ENCODE measurements around the gene EVC.
A peak's percentile ranks its signal among the peaks of the same experiment; 100 is the strongest.

EVC gene

DNA sequence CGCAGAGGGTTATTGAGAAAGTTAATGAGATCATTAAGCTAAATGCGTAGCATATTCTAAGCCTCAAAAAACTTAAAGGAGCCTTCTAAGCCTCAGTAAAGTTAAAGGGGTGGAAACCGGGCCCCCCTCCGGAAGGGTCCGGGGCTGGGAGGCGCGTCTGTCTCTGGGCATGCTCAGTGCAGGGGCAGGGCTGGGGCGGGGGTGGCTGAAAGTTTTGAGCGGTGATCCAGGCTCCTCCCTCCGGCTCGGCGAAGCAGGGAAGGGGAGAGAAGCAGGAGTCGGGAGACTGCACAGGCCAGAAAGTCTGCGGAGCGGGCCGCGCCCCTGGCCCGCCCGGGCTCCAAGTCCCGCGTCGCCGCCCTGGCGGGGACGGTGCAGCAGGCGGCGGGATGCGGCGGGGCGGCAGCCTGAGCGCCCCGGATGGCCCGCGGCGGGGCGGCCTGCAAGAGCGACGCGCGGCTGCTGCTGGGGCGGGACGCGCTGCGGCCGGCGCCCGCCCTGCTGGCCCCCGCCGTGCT lies at the start of gene EVC:
Gene EVC (plus strand): TSS at position 241 of the 518 bp plus-strand sequence. CDS start 180 bp downstream, at position 421.
- peak; percentile 31 for DNase-seq

DNA sequence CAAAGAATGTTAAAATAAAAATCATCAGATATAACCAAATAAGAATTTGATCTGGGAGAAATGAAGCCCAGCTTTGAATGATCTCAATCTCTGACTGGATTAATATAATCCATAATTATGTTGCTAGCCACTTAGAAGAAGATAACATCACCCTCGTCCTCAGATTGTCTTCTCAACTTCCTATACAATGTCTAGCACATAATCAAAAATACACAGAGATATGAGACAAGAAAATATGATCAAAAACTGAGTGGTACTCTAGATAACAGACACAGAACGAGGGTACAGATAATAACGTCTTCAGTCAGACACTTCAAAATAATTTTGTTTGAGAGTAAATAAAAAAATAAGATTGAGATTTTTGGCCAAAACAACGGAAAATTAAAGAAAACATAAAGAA lies 49.8 kb upstream of the EVC start:
- no peak for DNase-seq

DNA sequence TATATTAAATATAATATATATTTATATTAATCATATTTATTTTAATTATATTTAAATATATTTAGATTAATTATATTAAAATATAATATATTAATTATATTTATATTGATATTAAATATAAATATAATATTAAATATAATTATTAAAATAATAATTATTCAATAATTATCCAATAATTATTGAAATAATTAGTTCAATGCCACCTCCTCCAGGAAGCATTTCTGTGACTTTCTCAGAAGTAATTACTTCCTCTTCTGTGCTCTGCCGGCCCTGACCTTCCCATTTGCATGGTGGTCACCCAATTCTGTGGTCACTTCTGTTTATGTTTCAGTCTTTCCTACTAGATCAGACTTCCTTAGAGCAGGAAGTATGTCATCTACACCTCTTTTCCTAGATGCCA lies 48.4 kb upstream of the EVC start:
- DNase-seq: no peak

DNA sequence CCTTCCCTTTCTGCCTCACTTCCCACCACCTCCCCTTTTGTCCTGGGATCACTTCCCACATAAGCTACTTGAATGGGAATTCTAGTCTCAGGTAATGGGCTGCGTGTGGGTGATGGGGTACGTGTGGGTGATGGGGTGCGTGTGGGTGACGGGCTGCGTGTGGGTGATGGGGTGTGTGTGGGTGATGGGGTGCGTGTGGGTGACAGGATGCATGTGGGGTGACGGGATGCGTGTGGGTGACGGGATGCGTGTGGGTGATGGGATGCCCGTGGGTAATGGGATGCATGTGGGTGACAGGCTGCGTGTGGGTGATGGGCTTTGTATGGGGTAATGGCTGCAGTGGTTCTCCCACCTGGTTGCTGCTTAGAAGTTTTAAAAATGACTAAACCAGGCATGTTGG lies 46.2 kb upstream of the EVC start:
- no peak for DNase-seq

DNA sequence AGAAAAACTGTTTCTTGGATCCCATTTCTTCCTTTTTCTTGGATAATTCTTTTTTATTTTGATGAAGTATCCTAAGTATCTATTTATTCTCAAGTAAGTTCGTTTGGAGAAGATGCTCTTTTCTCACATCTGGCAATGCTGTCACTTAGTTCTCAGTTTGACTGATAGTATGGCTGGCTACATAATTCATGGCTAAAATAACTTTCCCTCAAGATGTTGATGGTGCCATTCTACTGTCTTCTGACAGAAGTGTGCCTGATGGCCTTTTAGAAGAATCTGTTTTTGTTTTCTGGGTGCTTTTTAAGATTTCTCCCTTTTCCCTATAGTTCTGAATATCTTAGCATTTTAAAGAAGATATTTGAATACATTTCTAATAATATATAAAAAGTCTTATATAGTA lies 44.3 kb upstream of the EVC start:
- DNase-seq: no peak

DNA sequence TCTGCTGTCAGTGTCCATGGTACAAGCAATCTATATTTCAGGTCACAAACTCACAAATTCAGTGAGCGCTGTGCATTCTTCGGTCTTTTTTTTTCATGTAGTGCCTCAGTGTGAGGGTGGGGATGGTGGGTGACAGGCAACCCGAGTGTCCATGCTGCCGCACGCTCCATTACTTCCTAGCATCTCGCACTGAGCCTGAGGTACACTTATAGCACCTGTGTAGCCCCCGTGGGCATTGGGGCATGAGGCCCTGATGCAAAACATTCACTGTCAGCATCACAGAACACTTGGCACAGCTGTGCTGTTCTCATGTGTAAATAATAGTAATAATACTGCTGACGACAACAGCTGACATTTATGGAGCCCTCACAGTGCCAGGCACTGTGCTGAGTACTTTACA lies 34.2 kb upstream of the EVC start:
- DNase-seq: no peak

DNA sequence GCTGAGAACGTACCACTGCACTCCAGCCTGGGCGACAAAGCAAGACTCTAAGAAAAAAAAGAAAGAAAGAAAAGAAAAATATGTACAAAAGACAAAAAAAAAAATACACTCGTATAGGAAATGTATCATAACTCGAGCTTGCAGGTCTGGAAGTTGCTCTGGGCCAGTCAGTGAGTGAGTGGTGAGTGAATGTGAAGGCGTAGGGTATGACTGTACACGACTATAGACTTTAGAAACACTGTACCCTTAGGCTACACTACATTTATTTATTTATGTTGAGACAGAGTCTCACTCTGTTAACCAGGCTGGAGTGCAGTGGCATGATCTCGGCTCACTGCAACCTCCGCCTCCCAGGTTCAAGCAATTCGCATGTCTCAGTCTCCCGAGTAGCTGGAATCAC lies 32.0 kb upstream of the EVC start:
- no peak for DNase-seq

DNA sequence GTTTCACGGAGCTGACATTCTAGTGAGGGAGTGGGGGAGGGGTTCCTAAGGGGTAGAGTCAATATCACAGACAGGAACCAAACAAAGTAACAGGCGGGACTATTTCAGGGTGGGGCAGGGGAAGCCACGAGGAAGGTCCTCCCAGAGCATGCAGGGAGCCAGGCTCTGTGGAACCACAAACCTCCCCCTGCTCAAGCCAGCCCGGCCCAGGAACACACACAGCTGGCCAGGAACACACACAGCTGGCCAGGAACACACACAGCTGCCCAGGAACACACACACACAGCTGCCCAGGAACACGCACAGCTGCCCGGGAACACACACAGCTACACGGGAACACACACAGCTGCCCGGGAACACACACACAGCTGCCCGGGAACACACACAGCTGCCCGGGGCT lies 27.4 kb upstream of the EVC start:
- DNase-seq: no peak

DNA sequence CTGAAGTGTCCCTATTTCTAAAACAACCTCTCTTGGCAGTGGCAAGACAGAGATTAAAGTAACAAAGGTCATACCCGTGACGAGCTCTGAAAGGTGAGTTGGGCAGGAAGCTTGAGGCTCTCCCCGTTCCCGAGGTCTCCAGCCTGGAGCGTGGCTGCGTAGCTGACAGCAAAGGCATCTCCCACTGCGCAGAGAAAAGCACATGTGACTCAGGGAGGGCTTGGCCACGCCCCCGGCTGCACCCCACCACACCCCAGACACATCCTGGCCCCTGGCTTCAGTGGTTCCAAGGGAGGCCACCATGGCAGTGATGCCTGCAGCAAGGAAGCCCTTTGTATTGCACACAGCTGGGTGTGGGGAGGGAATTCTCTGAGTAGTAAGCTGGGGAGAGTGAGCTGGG lies 25.7 kb upstream of the EVC start:
- no peak for DNase-seq

DNA sequence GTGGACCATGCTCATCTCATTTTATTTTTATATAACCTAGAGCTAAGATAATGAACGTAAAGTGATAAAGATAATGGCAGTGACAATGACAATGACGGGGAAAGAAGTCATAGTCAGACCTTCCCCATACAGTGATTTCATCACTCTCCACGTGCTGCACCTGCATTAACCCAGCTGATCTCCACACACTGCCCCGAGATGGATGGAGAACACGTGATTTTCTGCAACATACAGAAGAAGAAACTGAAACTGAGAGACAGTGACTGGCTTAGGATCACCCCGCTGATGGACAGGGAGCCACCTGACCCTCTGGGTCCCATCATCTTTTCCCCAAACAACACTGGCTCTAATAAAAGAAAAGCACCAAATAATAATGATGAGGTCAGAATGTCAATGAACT lies 24.7 kb upstream of the EVC start:
- DNase-seq: no peak

DNA sequence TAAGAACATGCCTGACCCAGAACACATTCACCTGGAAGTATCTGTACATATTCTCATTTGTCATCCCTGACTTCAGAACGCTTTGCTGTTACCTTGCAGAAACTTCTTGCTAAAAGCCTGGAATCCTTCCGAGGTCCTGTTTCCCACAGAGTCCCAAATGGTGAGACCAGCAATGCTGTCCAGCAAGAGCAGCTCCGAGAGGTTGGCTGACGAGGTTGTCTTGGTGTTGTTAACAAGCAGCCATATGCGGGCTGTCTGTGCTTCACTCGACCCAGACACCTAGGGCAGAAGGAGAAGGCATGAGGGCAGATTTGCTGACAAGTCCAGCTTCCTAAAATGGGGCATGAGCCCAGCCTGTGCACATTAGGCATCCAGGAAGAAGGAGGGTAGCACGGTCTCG lies 21.9 kb upstream of the EVC start:
- no peak for DNase-seq

DNA sequence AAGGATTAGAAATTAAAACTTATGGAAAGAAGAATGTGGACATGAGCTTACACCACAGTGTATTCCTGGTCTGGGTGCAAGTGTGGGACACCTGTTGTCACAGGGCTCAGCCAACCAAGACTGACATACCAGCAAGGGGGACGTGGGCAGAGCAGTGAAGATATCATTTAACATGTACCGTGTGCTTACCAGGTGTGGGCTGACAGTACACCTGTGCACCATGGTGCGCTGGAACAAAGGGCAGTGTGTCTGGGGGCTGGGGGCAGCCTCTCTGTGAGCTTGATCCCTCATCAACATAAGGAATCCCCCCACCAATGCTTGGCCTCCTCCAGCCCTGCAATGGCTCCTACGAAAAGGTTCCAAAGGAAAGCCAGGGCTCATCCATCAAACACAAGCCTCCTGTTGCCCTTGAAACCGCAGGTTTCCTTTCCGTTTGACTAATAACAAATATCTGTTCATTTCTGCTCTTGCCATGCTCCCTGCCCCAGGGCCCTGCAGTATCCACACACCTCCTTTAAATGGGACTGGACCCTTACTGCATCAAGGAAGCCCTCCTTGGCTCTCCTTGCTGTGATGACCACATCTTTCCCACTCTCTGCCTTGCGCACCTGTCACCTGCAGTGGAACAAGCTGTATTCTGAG lies 19.4 kb upstream of the EVC start:
- no peak for DNase-seq

DNA sequence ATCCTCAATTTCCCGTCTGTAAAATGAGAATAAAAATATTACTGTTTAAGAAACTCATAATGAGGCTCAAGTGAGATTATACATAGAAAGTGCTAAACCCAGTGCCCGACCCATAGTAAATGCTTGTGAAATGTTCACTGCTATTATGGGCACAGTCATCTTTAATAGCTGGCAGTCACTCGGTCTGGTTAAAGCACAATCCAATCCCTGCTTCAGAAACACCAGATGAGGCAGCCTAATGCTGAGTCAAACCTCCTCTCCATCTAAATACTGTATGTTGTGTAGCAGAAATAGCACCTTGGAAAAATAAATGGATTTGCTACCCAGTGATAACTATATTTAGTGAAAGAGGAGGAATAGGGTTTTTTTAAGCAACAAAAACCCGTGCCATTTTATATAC lies 17.1 kb upstream of the EVC start:
- DNase-seq: no peak

DNA sequence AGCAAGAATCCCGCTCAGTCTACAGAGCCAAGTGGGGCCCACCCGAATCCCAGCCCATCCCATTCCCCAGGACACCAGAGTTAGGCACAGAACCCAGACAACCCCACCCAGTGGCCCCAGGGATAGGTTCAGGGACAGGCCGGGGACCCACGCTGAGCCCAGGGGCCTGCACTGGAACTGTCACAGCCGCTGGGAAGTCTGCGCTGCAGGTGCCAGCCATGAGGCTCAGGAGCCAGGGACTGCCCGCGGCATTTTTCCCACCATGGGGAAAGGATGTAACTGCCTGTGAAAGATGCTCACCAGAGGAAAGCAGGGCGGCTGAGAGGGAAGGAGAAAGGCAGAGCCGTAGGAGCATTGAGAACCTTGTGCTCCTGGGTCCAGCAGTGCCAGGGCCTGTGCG lies 14.7 kb upstream of the EVC start:
- no peak for DNase-seq

DNA sequence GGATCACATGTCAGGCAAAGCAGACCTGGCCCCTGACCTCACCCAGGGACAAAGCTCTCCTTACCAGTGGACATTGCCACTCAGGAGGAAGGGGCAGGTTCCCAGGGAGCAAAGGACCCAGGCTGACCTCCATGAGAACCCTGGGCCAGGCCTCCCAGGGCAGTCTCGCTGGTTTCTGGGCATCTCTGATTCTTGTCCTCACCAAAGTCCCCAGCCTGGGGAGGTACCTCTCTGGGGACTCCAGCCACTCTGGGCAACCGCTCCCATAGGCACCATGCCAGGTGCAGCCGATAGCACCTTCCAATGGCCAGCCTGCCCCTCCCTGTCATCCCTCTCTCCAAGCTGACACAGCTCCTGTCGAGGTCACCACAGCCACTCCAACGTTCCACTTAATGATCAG lies 10.5 kb upstream of the EVC start:
- DNase-seq: no peak

DNA sequence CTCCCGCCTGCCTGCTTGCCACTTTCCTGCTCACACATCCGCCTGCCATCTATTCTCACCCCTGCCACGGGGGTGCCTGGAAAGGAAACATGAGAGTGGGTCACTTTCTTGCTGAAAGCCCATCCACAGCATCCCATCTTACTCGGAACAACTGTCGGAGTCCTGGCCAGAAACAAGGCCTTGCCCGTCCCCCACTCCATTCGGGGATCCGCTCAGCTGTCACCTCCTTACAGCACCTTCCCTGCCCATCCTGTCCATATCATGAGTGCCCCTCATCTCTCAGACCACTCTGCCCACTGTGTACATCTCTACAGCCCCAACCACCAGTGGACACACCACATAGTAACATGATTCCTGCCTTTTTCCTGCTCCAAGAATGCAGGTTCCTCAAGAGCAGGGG lies 9.0 kb upstream of the EVC start:
- no peak for DNase-seq

DNA sequence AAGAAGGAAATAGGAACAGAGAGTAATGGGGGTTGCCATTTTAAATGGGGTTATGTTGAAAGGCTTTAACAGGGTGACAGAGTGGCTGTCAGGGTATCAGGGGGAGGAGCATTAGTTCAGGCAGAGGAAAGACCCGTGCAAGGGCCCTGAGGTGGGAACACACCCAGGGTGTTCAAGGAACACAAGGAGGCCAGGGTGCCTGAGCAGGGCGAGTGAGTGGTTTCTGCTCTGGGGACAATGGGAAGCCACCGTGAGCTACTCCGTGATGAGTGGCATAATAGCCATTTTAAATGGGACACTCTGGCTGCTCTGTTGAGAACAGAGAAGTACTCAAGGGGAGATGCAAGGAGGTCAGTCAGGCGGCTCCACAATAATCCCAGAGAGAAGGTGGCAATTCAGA lies 7.2 kb upstream of the EVC start:
- DNase-seq: no peak

DNA sequence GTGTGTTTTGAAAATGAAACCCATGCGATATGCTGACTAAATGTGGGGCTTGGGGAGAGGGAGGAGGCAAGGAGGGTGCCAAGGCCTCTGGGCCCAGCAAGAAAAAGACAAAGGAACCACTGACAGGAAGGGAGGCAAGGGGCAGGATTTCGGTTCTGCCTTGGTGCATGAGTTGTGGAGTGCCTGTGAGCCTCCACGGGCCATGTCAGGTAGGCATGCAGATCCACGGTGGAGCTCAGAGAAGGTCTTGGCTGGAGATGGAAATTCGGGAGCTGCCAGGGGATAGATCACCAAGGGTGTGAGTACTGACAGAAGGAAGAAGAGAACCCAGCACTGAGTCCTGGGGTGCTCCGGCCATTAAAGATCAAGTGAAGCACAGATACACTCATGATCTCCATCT lies 6.7 kb upstream of the EVC start:
- DNase-seq: no peak

DNA sequence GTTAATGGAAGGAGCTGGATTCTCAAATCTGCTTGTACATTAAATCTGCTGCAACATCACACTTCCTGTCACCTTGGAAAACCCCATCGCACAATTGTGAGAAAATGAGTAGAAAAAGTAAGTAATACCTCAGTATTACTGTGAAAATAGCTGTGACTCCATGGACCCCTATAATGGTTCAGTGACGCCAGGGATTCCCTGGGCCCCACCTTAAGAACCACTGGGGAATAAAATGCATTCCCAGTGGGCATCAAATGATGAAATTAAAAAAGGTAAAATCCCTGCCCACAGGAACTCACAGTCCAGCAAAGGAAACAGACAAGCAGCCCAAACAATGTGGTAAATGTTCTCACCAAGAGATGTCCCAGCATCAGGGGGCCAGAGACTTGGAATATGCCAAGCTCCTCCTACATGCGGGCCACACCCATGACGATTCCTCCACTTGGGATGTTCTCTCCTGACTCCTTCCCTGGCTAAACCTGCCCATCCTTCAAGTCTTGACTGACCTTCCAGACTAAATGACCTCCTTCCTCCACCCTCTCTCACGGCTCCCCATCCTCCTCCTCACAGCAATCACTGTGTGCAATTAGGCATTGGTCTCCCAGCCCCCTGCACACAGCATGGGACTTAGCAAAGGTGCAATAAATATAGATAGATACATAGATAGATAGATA lies 5.2 kb upstream of the EVC start:
- DNase-seq: no peak

DNA sequence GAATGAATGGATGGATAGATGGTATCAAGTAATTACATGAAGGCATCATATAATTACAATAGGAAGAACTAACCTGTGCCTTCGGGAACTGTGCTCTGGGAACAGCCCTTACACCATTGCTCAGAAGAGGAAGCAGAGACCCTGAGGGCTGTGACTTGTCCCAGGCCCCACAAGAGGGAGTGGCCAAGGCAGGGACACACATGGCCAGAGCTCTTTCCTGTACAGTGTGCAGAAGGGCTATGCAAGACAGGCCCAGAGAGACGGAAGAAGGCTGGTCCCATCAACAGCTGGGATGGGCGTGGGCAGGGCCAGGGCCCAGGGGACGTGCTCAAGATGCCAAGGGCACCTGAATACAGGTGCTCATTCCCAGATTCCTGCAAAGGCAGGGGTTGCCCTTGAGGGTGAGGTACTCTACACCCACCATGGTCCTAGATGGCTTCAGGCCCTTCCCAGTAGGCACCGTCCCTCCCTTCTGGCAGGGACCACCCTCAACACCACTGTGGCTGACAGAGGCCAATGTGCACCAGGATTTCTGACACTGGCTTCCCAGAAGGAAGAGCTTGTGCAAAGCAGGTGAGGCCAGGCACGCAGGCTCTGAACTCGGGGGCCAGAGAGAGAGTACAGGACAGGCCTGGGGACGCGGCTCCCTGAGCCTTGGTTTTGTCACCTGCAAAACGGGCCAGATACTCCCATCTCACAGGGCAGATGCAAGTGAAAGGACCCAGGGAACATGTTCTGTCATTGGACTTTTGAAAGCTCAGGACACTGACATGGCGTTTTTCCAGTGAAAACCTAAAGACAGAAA lies 4.3 kb upstream of the EVC start:
- no peak for DNase-seq

DNA sequence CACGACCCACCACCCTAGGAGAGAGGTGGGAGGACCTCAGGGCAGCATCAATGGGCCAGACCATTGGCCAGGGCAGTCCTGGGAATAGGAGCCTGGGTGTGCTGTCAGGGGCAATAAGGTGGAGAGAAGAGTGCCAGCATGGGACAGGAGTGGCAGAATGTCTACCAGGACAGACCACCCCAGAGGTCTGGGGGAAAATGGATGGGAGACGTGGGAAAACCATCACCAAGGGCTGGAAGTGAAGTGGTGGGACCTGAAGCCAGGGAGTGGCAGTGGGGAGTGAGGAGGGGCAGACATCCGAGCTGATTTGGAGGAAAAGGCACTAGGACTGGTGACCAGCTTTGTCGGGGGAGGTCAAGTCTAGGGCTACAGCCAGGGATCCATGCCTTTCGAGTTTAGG lies 3.6 kb upstream of the EVC start:
- DNase-seq: no peak

DNA sequence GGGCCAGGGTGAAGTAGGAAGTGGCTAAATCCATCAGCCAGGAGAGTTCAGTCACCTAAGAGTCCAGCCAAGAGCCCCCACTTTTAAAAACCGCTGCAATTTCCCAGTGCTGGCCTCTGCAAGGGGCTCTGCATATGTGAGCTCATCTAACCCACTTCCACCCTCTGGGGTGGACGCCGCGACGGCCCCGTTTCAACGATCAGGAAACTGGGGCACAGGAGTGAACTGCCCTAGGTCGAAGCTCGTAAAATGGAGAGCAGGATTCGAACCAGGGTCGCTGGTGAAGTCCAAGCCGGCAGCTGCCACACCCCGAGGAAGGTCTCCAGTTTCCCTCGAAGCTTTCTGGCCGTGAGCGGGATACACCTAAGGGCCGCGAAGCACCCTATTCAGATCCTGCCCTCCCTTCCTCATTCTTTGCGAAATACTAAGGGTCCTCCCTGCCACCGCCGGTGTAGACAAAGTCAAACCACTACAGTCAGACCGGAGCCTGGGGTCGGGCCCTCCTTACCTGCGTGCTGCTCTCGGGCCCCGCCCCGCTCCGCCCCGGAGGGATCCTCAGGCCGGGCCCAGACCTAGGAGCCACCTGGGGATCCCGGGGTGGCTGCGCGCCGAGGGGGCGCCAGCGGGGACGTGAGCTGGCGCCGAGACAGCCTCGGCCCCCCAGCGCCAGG lies 3.1 kb upstream of the EVC start:
- DNase-seq: no peak

DNA sequence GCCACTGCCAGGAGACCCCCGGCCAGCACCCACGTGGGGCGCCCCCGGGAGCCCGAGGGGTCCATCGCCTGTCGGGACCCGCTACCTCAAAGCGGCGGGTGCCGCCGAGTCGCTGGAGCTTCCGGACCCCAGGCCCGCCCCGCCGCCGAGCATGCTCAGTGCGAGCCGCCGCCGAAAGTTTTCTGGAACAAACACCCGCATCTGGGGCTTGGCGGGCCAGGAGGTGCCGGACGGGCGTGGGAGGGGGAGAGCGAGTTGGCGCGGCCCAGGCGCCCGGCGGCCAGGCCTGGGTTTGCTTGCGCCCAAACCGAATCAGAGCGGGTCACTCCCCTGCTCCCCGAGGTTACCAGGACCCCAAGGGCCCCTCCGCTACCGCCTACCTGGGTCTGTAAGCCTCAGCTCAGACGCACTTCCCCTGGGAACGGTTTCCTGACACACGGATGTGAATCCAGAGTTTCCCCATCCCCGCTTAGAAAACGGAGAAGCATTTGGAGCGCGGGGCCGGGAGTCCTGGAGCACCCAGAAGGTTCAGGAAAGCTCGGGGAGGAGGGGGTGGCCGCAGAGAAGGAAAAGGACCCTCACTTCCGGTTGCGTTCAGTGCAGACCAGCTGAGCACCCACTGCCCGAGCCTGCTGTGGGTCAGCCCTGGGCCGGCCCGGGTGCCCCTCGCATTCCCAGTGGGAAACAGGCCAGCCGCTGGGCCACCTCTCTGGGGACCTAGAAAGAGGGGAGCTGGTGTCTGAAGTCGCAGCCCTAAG lies 2.4 kb upstream of the EVC start, which contains the start of gene EVC2:
Gene EVC2 (minus strand): TSS at position 111 of the 758 bp plus-strand sequence. CDS start 46 bp downstream, at position 65.
- DNase-seq: no peak
